A549 (cell line): ENCODE measurements around the gene FSTL4.

Experiments
- CEBPB ChIP-seq, 2 experiments: fragments of >200 bp in 1 of 2; sonication (Bioruptor Twin) in 1 of 2; formaldehyde crosslinking in 1 of 2; IDR thresholded peaks; 2 replicates each; pipeline ENCODE4 v1.6.1; 2012 to 2016
- CTCF ChIP-seq: fragments of >200 bp; sonication (Bioruptor Twin); formaldehyde crosslinking; IDR thresholded peaks from 3 replicates; pipeline ENCODE4 v1.5.1; 2016
- EP300 ChIP-seq, 2 experiments: fragments of >200 bp; sonication (Bioruptor Twin); formaldehyde crosslinking; IDR thresholded peaks; 2 replicates in 1 of 2; 3 replicates in 1 of 2; pipeline ENCODE4 v1.6.1; 2016 to 2017
- MYC ChIP-seq: IDR thresholded peaks from 2 replicates; pipeline ENCODE4 v1.6.1; 2012; ENCODE audit warnings: mild to moderate bottlenecking, inconsistent platforms, low read length, improper control_type of control experiment, borderline replicate concordance
- POLR2A ChIP-seq: IDR thresholded peaks from 2 replicates; pipeline ENCODE4 v1.6.1; 2012; ENCODE audit warnings: mild to moderate bottlenecking, low read length
- USF2 ChIP-seq: fragments of 450-650 bp; IDR thresholded peaks from 2 replicates; pipeline ENCODE4 v1.6.1; 2014; ENCODE audit warnings: antibody characterized with exemption

- TF ChIP-seq POLR2A, result no peak
- TF ChIP-seq CEBPB (IDR thresholded peaks at IDR 0.05), result no peak
- TF ChIP-seq EP300 (IDR thresholded peaks at IDR 0.05), result no peak
- TF ChIP-seq USF2, result no peak
- TF ChIP-seq CTCF, result no peak
- no peak for TF ChIP-seq MYC
Observed at GRCh38 chr5:133381041-133381440, 231.3 kb downstream of the FSTL4 start.
